Measurements from ENCODE around the gene CCDC88A. TPM values are rescaled to one million over a fixed set of nuclear protein-coding genes. Genes with fewer than 3 reads are reported as not detected.
"Not testable (repeated sequence)": the region's sequence is repeated elsewhere in the genome, so short reads cannot be mapped to it uniquely, and the experiment has no call there.

The CCDC88A gene
- total and polyA plus RNA-seq, 8 donors = 73.4 to 107 (median 101) TPM

GRCh38 chr2:55459714-55460274, 40.1 kb upstream of the CCDC88A start:
- Histone ChIP-seq H3K4me1 (no peaks in the 10 kb centered on the region), H3K4me3 (no peak overlapping the region), H3K9me3 (no peaks in the 10 kb centered on the region), H3K27me3 (no peaks in the 10 kb centered on the region), H3K27ac (no peak overlapping the region), H3K36me3 (no peaks in the 10 kb centered on the region)
- intact Hi-C loops (cut with DNase I) = no loop called here
- ATAC-seq = no peak
- no peak for DNase-seq
- TF ChIP-seq CTCF (IDR thresholded peaks at IDR 0.05) = no peak

GRCh38 chr2:55459279-55459678, 39.6 kb upstream of the CCDC88A start:
- Histone ChIP-seq H3K4me3 (no peak overlapping the region), H3K36me3 (no peaks in the 10 kb centered on the region), H3K27ac (no peak overlapping the region), H3K4me1 (no peaks in the 10 kb centered on the region), H3K27me3 (no peaks in the 10 kb centered on the region), H3K9me3 (no peaks in the 10 kb centered on the region)
- no peak for TF ChIP-seq CTCF (IDR thresholded peaks at IDR 0.05)
- ATAC-seq (no peak), DNase-seq (no peak)
- intact Hi-C loops (cut with DNase I) = no loop called here

- H3K9me3 ChIP-seq = no peaks in the 10 kb centered on the region
- intact Hi-C loops (cut with DNase I) = no loop called here
- H3K4me1 ChIP-seq = no peaks in the 10 kb centered on the region
- peak; percentile 60 for ATAC-seq
- H3K27ac ChIP-seq = no peak overlapping the region
- no peak for DNase-seq
- no peaks in the 10 kb centered on the region for H3K27me3 ChIP-seq
- no peaks in the 10 kb centered on the region for H3K36me3 ChIP-seq
- no peak for TF ChIP-seq CTCF (IDR thresholded peaks at IDR 0.05)
- H3K4me3 ChIP-seq = no peak overlapping the region
Observed at GRCh38 chr2:55454121-55454520, 34.5 kb upstream of the CCDC88A start.

- Histone ChIP-seq H3K27me3 (no peaks in the 10 kb centered on the region), H3K4me1 (no peaks in the 10 kb centered on the region), H3K9me3 (no peaks in the 10 kb centered on the region), H3K27ac (no peak overlapping the region), H3K4me3 (no peak overlapping the region), H3K36me3 (no peaks in the 10 kb centered on the region)
- DNase-seq = no peak
- intact Hi-C loops (cut with DNase I) = no loop called here
- TF ChIP-seq CTCF (IDR thresholded peaks at IDR 0.05) = no peak
- no peak for ATAC-seq
Observed at GRCh38 chr2:55452879-55453278, 33.2 kb upstream of the CCDC88A start.

- H3K27me3 ChIP-seq = no peaks in the 10 kb centered on the region
- H3K4me1 ChIP-seq = no peaks in the 10 kb centered on the region
- TF ChIP-seq CTCF (IDR thresholded peaks at IDR 0.05) = no peak
- no peak for ATAC-seq
- H3K27ac ChIP-seq = no peak overlapping the region
- H3K9me3 ChIP-seq = no peaks in the 10 kb centered on the region
- DNase-seq = no peak
- H3K36me3 ChIP-seq = no peaks in the 10 kb centered on the region
- intact Hi-C loops (cut with DNase I) = no loop called here
- no peak overlapping the region for H3K4me3 ChIP-seq
Observed at GRCh38 chr2:55451699-55452098, 32.0 kb upstream of the CCDC88A start.

GRCh38 chr2:55450014-55450413, 30.4 kb upstream of the CCDC88A start:
- H3K4me1 ChIP-seq; H3K9me3 ChIP-seq; DNase-seq; H3K36me3 ChIP-seq; ATAC-seq; H3K27ac ChIP-seq; intact Hi-C loops (cut with DNase I); H3K4me3 ChIP-seq; H3K27me3 ChIP-seq: not testable (repeated sequence)

- H3K9me3 ChIP-seq; H3K27ac ChIP-seq; ATAC-seq; intact Hi-C loops (cut with DNase I); H3K27me3 ChIP-seq; DNase-seq; H3K4me3 ChIP-seq; H3K4me1 ChIP-seq; H3K36me3 ChIP-seq: not testable (repeated sequence)
Observed at GRCh38 chr2:55442045-55442760, 22.5 kb upstream of the CCDC88A start.
